ENCODE measurements around the gene CSRNP2. TPM values are rescaled to one million over a fixed set of nuclear protein-coding genes. Genes with fewer than 3 reads are reported as not detected.

CSRNP2 gene
- total and polyA plus RNA-seq, 2 of the 13 experiments (the other 11 are each of a cell fraction or from before 2014, with no cell fraction given), result 4.8 to 7.3 TPM

DNA sequence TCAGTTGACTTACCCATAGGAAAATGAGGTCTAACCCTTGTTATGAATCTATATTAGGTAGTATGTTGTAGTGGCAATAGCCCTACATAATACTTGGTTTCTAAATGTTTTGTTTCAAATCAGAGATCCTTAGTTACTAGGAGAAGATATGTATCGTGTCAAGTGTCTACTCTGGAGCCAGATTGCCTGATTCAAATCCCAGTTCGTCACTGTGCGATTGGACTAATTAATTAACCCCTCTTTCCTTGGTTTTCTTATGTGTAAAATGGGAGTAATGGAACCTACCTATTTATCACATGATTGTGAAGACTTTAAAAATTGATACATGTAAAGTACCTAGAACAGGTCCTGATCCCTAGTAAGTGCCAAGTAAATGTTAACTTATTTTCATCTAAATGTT is 33.9 kb downstream of the CSRNP2 start:
- H3K27me3 ChIP-seq (ENCODE audit: control insufficient read depth in 1 of 2, insufficient read depth in 2 of 2, low read length in 2 of 2), result no peaks in the 10 kb centered on the region; a peak in 1 of 5 replicates
- in situ Hi-C loops (cut with HindIII; ENCODE audit: extremely low pct_ligation_motif_present, low pct_unique_long_range_greater_than_20kb) (no loop called here), intact Hi-C loops (cut with micrococcal nuclease; ENCODE audit: unreplicated experiment) (loop anchor here (10.0 kb wide), 1 partner anchor 195 kb away; no protein-coding TSS in a partner anchor)
- no peaks in the 10 kb centered on the region for H4K20me1 ChIP-seq (ENCODE audit: insufficient read depth, low read length)
- H3K27ac ChIP-seq (ENCODE audit: extremely low read length, insufficient read depth, low read length), result peak overlapping the region; percentile 94
- DNase-seq (ENCODE audit: low spot score) (no peak), ATAC-seq (no peak), FAIRE-seq (no peak)
- peak overlapping the region; percentile 89 for H3K9ac ChIP-seq (ENCODE audit: insufficient read depth, low read depth, low read length)
- CTCF ChIA-PET (ENCODE audit: low intra/inter-chr PET ratio, low total read pairs), result no interaction called here
- H3K4me1 ChIP-seq (ENCODE audit: insufficient read depth, low read length), result peaks cover 22% of the 10 kb centered on the region
- H3K79me2 ChIP-seq (ENCODE audit: insufficient read depth, low read length), result peaks cover 18% of the 10 kb centered on the region
- no TSS peak for BruUV-seq (replicated peaks)
- H3K4me2 ChIP-seq (ENCODE audit: low read depth, low read length), result peak overlapping the region; percentile 81
- H3K4me3 ChIP-seq (replicated peaks in 1 of 3; ENCODE audit: insufficient read depth in 1 of 3, low read depth in 2 of 3, low read length in 3 of 3), result peak overlapping the region; percentile 75 to 86 (median 81); a peak in 5 of 6 replicates
- no peaks in the 10 kb centered on the region for H3K9me3 ChIP-seq (ENCODE audit: low read length)
- 84% methylated on average over 3 of the region's 3 CpGs for WGBS (ENCODE audit: low lambda C conversion rate)
- peaks cover 3 to 20% of the 10 kb centered on the region in 2 experiments for H3K36me3 ChIP-seq (replicated peaks in 1 of 2; ENCODE audit: control insufficient read depth in 1 of 2, insufficient read depth in 2 of 2, low read length in 2 of 2)
- no peak overlapping the region for H2AFZ ChIP-seq (ENCODE audit: low read length)
- POLR2A ChIA-PET, result interaction anchor here (1.3 to 2.0 kb wide), 2 partner anchors 18 to 34 kb away, joined by 4 to 7 read pairs; partner anchors contain the start of gene CSRNP2
- TF ChIP-seq, protein P1, sequence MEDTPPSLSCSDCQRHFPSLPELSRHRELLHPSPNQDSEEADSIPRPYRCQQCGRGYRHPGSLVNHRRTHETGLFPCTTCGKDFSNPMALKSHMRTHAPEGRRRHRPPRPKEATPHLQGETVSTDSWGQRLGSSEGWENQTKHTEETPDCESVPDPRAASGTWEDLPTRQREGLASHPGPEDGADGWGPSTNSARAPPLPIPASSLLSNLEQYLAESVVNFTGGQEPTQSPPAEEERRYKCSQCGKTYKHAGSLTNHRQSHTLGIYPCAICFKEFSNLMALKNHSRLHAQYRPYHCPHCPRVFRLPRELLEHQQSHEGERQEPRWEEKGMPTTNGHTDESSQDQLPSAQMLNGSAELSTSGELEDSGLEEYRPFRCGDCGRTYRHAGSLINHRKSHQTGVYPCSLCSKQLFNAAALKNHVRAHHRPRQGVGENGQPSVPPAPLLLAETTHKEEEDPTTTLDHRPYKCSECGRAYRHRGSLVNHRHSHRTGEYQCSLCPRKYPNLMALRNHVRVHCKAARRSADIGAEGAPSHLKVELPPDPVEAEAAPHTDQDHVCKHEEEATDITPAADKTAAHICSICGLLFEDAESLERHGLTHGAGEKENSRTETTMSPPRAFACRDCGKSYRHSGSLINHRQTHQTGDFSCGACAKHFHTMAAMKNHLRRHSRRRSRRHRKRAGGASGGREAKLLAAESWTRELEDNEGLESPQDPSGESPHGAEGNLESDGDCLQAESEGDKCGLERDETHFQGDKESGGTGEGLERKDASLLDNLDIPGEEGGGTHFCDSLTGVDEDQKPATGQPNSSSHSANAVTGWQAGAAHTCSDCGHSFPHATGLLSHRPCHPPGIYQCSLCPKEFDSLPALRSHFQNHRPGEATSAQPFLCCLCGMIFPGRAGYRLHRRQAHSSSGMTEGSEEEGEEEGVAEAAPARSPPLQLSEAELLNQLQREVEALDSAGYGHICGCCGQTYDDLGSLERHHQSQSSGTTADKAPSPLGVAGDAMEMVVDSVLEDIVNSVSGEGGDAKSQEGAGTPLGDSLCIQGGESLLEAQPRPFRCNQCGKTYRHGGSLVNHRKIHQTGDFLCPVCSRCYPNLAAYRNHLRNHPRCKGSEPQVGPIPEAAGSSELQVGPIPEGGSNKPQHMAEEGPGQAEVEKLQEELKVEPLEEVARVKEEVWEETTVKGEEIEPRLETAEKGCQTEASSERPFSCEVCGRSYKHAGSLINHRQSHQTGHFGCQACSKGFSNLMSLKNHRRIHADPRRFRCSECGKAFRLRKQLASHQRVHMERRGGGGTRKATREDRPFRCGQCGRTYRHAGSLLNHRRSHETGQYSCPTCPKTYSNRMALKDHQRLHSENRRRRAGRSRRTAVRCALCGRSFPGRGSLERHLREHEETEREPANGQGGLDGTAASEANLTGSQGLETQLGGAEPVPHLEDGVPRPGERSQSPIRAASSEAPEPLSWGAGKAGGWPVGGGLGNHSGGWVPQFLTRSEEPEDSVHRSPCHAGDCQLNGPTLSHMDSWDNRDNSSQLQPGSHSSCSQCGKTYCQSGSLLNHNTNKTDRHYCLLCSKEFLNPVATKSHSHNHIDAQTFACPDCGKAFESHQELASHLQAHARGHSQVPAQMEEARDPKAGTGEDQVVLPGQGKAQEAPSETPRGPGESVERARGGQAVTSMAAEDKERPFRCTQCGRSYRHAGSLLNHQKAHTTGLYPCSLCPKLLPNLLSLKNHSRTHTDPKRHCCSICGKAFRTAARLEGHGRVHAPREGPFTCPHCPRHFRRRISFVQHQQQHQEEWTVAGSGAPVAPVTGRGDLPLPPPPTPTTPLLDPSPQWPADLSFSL (CRISPR knock-in tag; IDR thresholded peaks at IDR 0.05), result no peak
- TF ChIP-seq ESRRA (CRISPR knock-in tag; IDR thresholded peaks at IDR 0.05; ENCODE audit: low read depth) (no peak), ZNF883 (CRISPR knock-in tag; IDR thresholded peaks at IDR 0.05; ENCODE audit: not compliant biosample characterization) (no peak), HMGA1 (CRISPR knock-in tag; conservative IDR thresholded peaks at IDR 0.05) (no peak), ZNF7 (CRISPR knock-in tag; IDR thresholded peaks at IDR 0.05) (no peak), ZNF614 (CRISPR knock-in tag; IDR thresholded peaks at IDR 0.05; ENCODE audit: borderline replicate concordance) (no peak), MEIS2 (CRISPR knock-in tag; IDR thresholded peaks at IDR 0.05) (no peak), ZNF430 (CRISPR knock-in tag; IDR thresholded peaks at IDR 0.05) (no peak)
- TF ChIP-seq, protein P2, sequence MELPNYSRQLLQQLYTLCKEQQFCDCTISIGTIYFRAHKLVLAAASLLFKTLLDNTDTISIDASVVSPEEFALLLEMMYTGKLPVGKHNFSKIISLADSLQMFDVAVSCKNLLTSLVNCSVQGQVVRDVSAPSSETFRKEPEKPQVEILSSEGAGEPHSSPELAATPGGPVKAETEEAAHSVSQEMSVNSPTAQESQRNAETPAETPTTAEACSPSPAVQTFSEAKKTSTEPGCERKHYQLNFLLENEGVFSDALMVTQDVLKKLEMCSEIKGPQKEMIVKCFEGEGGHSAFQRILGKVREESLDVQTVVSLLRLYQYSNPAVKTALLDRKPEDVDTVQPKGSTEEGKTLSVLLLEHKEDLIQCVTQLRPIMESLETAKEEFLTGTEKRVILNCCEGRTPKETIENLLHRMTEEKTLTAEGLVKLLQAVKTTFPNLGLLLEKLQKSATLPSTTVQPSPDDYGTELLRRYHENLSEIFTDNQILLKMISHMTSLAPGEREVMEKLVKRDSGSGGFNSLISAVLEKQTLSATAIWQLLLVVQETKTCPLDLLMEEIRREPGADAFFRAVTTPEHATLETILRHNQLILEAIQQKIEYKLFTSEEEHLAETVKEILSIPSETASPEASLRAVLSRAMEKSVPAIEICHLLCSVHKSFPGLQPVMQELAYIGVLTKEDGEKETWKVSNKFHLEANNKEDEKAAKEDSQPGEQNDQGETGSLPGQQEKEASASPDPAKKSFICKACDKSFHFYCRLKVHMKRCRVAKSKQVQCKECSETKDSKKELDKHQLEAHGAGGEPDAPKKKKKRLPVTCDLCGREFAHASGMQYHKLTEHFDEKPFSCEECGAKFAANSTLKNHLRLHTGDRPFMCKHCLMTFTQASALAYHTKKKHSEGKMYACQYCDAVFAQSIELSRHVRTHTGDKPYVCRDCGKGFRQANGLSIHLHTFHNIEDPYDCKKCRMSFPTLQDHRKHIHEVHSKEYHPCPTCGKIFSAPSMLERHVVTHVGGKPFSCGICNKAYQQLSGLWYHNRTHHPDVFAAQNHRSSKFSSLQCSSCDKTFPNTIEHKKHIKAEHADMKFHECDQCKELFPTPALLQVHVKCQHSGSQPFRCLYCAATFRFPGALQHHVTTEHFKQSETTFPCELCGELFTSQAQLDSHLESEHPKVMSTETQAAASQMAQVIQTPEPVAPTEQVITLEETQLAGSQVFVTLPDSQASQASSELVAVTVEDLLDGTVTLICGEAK (IDR thresholded peaks at IDR 0.05), result no peak
- TF ChIP-seq, protein P2 (CRISPR knock-in tag; IDR thresholded peaks at IDR 0.05), result no peak

All from HepG2 (cell line).